ENCODE data around the gene FKTN.

DNA sequence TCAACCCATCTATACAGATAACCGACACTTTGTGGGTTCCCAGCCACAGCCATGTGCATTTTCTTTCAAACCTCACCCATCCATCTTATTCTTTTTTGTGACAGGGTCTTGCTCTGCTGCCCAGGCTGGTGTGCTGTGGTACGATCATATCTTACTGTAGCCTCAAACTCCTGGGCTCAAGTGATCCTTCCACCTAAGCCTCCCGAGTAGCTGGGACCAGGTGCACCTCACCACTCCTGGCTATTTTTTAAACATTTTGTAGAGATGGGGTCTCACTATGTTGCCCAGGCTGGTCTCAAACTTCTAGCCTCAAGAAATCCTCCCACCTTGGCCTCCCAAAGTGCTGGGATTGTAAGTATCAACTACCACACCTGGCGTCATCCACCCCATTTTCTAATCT is 129.0 kb downstream of the FKTN start:
- TF ChIP-seq CTCF (conservative IDR thresholded peaks at IDR 0.05; ENCODE audit: low read length) (no peak), EZH2phosphoT487 (IDR thresholded peaks at IDR 0.05; ENCODE audit: borderline replicate concordance) (no peak)

Measured in Loucy (cell line).